Heart right ventricle (tissue), 16 donors: Measurements from ENCODE around the gene IDI1. TPM values are rescaled to one million over a fixed set of nuclear protein-coding genes. Genes with fewer than 3 reads are reported as not detected.

Experiments used
- ATAC-seq, 8 donors: fragments of 200-7000 bp; cut with Tn5 transposase; one replicate each; pipeline ENCODE4 v1.9.1; 2020; ENCODE audit warnings: mild to moderate bottlenecking in 8 of 8, moderate library complexity in 8 of 8, moderate number of reproducible peaks in 1 of 8
- DNase-seq, 2 donors: peaks; one replicate each; pipeline ENCODE4 v3.0.0-alpha.2; 2020
- H3K27ac ChIP-seq, 10 donors: fragments of 200-600 bp; sonication (generic) in 2 of 10; one replicate each; pipeline versions ENCODE4 v1.5.0 to v1.8.0; 2020 to 2022; ENCODE audit warnings: mild to moderate bottlenecking in 3 of 10
- H3K27me3 ChIP-seq, 7 donors: fragments of 200-600 bp; one replicate each; pipeline ENCODE4 v1.8.0; 2021 to 2022; ENCODE audit warnings: mild to moderate bottlenecking in 2 of 7
- H3K36me3 ChIP-seq, 9 donors: fragments of 200-600 bp; sonication (generic) in 1 of 9; one replicate each; pipeline versions ENCODE4 v1.5.0 to v1.8.0; 2020 to 2022; ENCODE audit warnings: mild to moderate bottlenecking in 2 of 9
- H3K4me1 ChIP-seq, 9 donors: fragments of 200-600 bp; sonication (generic) in 1 of 9; one replicate each; pipeline versions ENCODE4 v1.5.0 to v1.8.0; 2020 to 2022; ENCODE audit warnings: mild to moderate bottlenecking in 4 of 9
- H3K4me3 ChIP-seq, 10 donors: fragments of 200-600 bp; sonication (generic) in 2 of 10; one replicate each; pipeline versions ENCODE4 v1.5.0 to v1.8.0; 2020 to 2022; ENCODE audit warnings: mild to moderate bottlenecking in 7 of 10, moderate library complexity in 2 of 10
- H3K9me3 ChIP-seq, 11 donors: fragments of 200-600 bp in 10 of 11; sonication (generic) in 2 of 11; one replicate each; pipeline versions ENCODE4 v1.5.0 to v1.8.0; 2013 to 2022; ENCODE audit warnings: mild to moderate bottlenecking in 2 of 11, control low read depth in 1 of 11, moderate library complexity in 1 of 11
- CTCF ChIP-seq, 9 donors: fragments of 200-600 bp; sonication (generic) in 2 of 9; IDR thresholded peaks; one replicate each; pipeline versions ENCODE4 v1.5.0 to v1.8.0; 2021 to 2022; ENCODE audit warnings: antibody characterized with exemption in 9 of 9, mild to moderate bottlenecking in 5 of 9, moderate library complexity in 1 of 9
- WGBS, 2 donors: extraction: QIAGEN DNeasy Blood & Tissue Kit; methylation state at CpG; one replicate each; pipeline ENCODE4 v1.1.7; 2013; ENCODE audit warnings: inconsistent platforms in 1 of 2; 5-methylcytosine and 5-hydroxymethylcytosine counted together
- intact Hi-C, 10 donors: fragments of 100-400 bp; cut with DNase I; formaldehyde crosslinking; loops; one replicate each; pipeline versions ENCODE4 v1.11.1 to v1.14.2; 2022
- polyA plus RNA-seq, 2 donors: library from polyadenylated mRNA; stranded (reverse); fragments of 200-250 nt; gene quantifications; one replicate each; pipeline ENCODE4 v1.2.3, GENCODE V29; 2013
- total RNA-seq, 10 donors: library from RNA; stranded (reverse); fragmentation: NEBNext Ultra II Directional in 3 of 10; extraction: Animal tissue kit (Norgen Biotek cat#: 25700) in 3 of 10; gene quantifications; one replicate each; pipeline versions ENCODE4 v1.2.1 to v1.2.4, GENCODE V29; 2021 to 2023
- donor health status: Arrhythmogenic right ventricular cardiomyopathy.
- donor health status: ischemic (EF 13 %, LVEDD 7.1; RV severe dilation, severe dysfunction).
- donor health status: healthy with polysubstance abuse.
- donor health status: DM: no; HTN: yes; CAD: no.
- donor health status: DM: no; HTN: no; CAD: no.
- donor health status: ischemic (EF 25% LVEDD 6.9; RV normal size, moderate dysfunction).
- donor health status: ischemic (EF 25% LVEDD 5.7; RV mildly dilated, moderate dysfunction).
- donor health status: healthy.
- donor health status: DM: yes; HTN: yes; CAD: no.
- donor health status: Ischemic cardiomyopathy.
- donor health status: ischemic (EF 35%, LVEDD 5.7; RV mildly dilated, moderate dysfunction).
- donor health status: nonischemic (EF 11% LVEDD 7.7; RV severe dilation, severe dysfunction).
- donor health status: DM: yes; HTN: yes; CAD: no.
- donor health status: PGD.
- donor health status: ischemic (EF 29% LVEDD 5.4; RV normal size, mild dysfunction).
- donor health status: nonischemic (EF 23%, LVEDD 6.1; RV moderate dilation, normal function).

IDI1 gene
- total and polyA plus RNA-seq, 12 donors: 8.9 to 26.0 (median 18.9) TPM

- 93 to 96% methylated on average over 6 of the region's 6 CpGs for WGBS, 2 donors
These were observed 58.1 kb downstream of the IDI1 start for GRCh38 chr10:990808-991207.

More at GRCh38 chr10:990808-991207, 58.1 kb downstream of the IDI1 start:
- ATAC-seq: no peak
- H3K27ac ChIP-seq: no peak overlapping the region
- intact Hi-C loops: no loop called here
- no peaks in the 10 kb centered on the region for H3K9me3 ChIP-seq
- no peak overlapping the region for H3K4me3 ChIP-seq
- H3K27me3 ChIP-seq: no peaks in the 10 kb centered on the region
- H3K36me3 ChIP-seq: peaks cover 0 to 47% (median 21%) of the 10 kb centered on the region in 9 donors
- H3K4me1 ChIP-seq: peaks cover 9 to 35% (median 29%) of the 10 kb centered on the region in 9 donors
- no peak for DNase-seq
- no peak for TF ChIP-seq CTCF (IDR thresholded peaks at IDR 0.05)

Other genes starting within 250 kb of the IDI1 start
- gene LARP4B, start 117.4 kb downstream of the IDI1 start, total RNA-seq: 10 to 100 TPM; 58.7 to 82.6 (median 65.8) TPM
- 10 to 100 TPM; 10.6 to 39.1 TPM for gene LARP4B, start 117.4 kb downstream of the IDI1 start, polyA plus RNA-seq
- gene GTPBP4, start 60.7 kb downstream of the IDI1 start, total RNA-seq: 10 to 100 TPM; 25.0 to 41.4 (median 29.4) TPM
- gene GTPBP4, start 60.7 kb downstream of the IDI1 start, polyA plus RNA-seq: 10 to 100 TPM; 13.0 to 44.9 TPM
- 1 to 10 TPM in 1 of 10 donors, under 1 TPM in 5, not detected in 4; 0.35 to 1.2 (median 0.49) TPM for gene IDI2, start 23.3 kb downstream of the IDI1 start, total RNA-seq
- under 1 TPM; 0.07 to 0.22 TPM for gene IDI2, start 23.3 kb downstream of the IDI1 start, polyA plus RNA-seq
- 10 to 100 TPM; 25.0 to 36.5 (median 32.6) TPM for gene WDR37, start 7.3 kb upstream of the IDI1 start, total RNA-seq
- gene WDR37, start 7.3 kb upstream of the IDI1 start, polyA plus RNA-seq: 10 to 100 TPM in 1 of 2 donors, 1 to 10 TPM in 1; 6.8 to 15.0 TPM